SK-N-SH (cell line): ENCODE results near the gene SPTBN2.

Source experiments
- CTCF ChIP-seq: fragments of 200-600 bp; sonication (generic); IDR thresholded peaks from 2 replicates; pipeline ENCODE4 v1.6.1; 2017; ENCODE audit warnings: antibody characterized with exemption, mild to moderate bottlenecking, moderate library complexity
- EP300 ChIP-seq, 2 experiments: IDR thresholded peaks; 2 replicates each; pipeline versions ENCODE4 v1.4.0 to v1.6.1; 2012; ENCODE audit warnings: borderline replicate concordance in 1 of 2, low read depth in 1 of 2, low read length in 1 of 2
- FOXM1 ChIP-seq: IDR thresholded peaks from 2 replicates; pipeline ENCODE4 v1.4.0; 2012; ENCODE audit warnings: low read depth, mild to moderate bottlenecking
- MAX ChIP-seq: IDR thresholded peaks from 2 replicates; pipeline ENCODE4 v1.4.0; 2012; ENCODE audit warnings: low read depth
- MXI1 ChIP-seq: IDR thresholded peaks from 2 replicates; pipeline ENCODE4 v1.6.1; 2012; ENCODE audit warnings: mild to moderate bottlenecking, low read depth, low read length, improper control_type of control experiment
- POLR2AphosphoS5 ChIP-seq: IDR thresholded peaks from 2 replicates; pipeline ENCODE4 v1.6.1; 2012; ENCODE audit warnings: low read depth, low read length
- TF ChIP-seq, protein P1 (sequence below): IDR thresholded peaks from 2 replicates; pipeline ENCODE4; 2012

DNA sequence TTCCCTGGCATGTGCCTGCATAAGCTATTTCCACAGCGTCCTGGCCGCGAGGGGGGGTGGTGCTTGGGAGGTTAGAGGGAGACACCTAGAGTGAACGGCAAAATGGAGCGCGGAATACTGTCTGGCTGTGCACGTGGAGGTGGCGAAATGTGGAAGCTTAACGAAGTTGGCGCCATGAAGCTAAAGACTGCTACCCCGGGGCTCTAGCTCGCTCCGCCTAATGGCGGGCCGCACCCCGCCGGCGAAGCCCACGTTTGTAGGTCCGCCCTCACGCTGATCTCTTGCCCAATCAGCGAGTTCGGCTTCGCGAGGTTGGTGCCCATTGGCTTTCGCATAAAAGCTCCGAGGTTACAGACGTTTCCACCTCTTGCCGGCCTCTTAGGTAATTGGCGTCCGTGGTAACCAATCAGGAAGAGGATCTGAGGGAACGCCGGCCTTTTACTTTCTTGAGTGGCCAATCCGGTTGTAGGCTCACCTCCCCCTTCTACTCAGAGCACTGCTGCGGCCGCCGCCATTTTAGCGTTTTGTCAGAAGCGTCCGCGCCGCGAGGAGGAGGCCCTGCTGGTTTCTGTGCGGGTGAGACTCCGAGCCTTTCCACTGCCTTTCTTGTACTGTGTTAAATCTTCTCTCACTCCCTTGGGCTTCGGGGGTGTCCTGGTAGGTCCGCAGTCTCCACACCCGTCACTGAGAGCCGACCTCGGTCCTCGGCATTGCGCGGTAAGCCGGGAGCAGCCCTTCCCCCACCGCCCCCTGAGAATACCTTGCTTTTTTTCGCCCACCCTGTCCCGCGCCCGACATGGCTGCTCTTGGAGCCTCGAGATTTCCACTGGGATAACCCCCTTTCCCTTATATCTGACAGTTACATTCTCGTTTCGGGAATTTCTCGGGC lies 90.6 kb downstream of the SPTBN2 start, which contains the start of gene RBM4:
- TF ChIP-seq CTCF (peak; percentile 28), EP300 (IDR thresholded peaks at IDR 0.05; ENCODE audit: borderline replicate concordance in 1 of 2, low read depth in 1 of 2, low read length in 1 of 2) (no peak; a peak in 1 of 4 replicates), MXI1 (peak; percentile 96), MAX (peak; percentile 79), POLR2AphosphoS5 (peak; percentile 96), FOXM1 (no peak)
- TF ChIP-seq, protein P1, sequence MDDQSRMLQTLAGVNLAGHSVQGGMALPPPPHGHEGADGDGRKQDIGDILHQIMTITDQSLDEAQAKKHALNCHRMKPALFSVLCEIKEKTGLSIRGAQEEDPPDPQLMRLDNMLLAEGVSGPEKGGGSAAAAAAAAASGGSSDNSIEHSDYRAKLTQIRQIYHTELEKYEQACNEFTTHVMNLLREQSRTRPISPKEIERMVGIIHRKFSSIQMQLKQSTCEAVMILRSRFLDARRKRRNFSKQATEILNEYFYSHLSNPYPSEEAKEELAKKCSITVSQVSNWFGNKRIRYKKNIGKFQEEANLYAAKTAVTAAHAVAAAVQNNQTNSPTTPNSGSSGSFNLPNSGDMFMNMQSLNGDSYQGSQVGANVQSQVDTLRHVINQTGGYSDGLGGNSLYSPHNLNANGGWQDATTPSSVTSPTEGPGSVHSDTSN: peak; percentile 99
